Neural progenitor cell (in vitro differentiated cells): ENCODE results near the gene ITPR3. TPM values are rescaled to one million over a fixed set of nuclear protein-coding genes. Genes with fewer than 3 reads are reported as not detected.
A peak's percentile ranks its signal among the peaks of the same experiment; 100 is the strongest.

ENCODE experiments used
- DNase-seq: peaks from one replicate; pipeline ENCODE4 v3.0.0-alpha.2; 2016; ENCODE audit warnings: low spot score
- H2AFZ ChIP-seq: fragments of 200-600 bp; sonication (generic); replicated peaks from 2 replicates; pipeline ENCODE4 v1.6.1; 2016; ENCODE audit warnings: antibody characterized with exemption
- H3F3A ChIP-seq: fragments of 200-600 bp; sonication (generic); 2 replicates; pipeline ENCODE4 v1.6.1; 2016; ENCODE audit warnings: antibody characterized with exemption, low read depth
- H3K27ac ChIP-seq: fragments of 200-600 bp; sonication (generic); 2 replicates; pipeline ENCODE4 v1.5.1; 2016; ENCODE audit warnings: mild to moderate bottlenecking
- H3K27me3 ChIP-seq: fragments of 200-600 bp; sonication (generic); 2 replicates; pipeline ENCODE4 v1.6.1; 2016; ENCODE audit warnings: mild to moderate bottlenecking, moderate library complexity
- H3K36me3 ChIP-seq: fragments of 200-600 bp; sonication (generic); 2 replicates; pipeline ENCODE4 v1.5.1; 2016
- H3K4me1 ChIP-seq: fragments of 200-600 bp; sonication (generic); 2 replicates; pipeline ENCODE4 v1.6.1; 2016; ENCODE audit warnings: mixed run types
- H3K4me2 ChIP-seq: fragments of 200-600 bp; sonication (generic); 2 replicates; pipeline ENCODE4 v1.6.1; 2016
- H3K4me3 ChIP-seq: fragments of 200-600 bp; sonication (generic); 2 replicates; pipeline ENCODE4 v1.5.1; 2016
- H3K79me2 ChIP-seq: fragments of 200-600 bp; sonication (generic); 2 replicates; pipeline ENCODE4 v1.6.1; 2016; ENCODE audit warnings: low read depth
- H3K9ac ChIP-seq: fragments of 200-600 bp; sonication (generic); 2 replicates; pipeline ENCODE4 v1.6.1; 2016
- H3K9me3 ChIP-seq: fragments of 200-600 bp; sonication (generic); 2 replicates; pipeline ENCODE4 v1.5.1; 2016; ENCODE audit warnings: low read depth
- H4K20me1 ChIP-seq: fragments of 200-600 bp; sonication (generic); 2 replicates; pipeline ENCODE4 v1.6.1; 2016; ENCODE audit warnings: low read depth
- H3K27ac Mint-ChIP-seq: 3 replicates; pipeline ENCODE4 v1.8.0; 2021; ENCODE audit warnings: mixed read lengths
- H3K27me3 Mint-ChIP-seq: 2 replicates; pipeline ENCODE4 v1.8.0; 2022; ENCODE audit warnings: low read depth, mild to moderate bottlenecking, inconsistent platforms, moderate library complexity, mixed read lengths; ENCODE audit not compliant: insufficient read depth
- H3K36me3 Mint-ChIP-seq: 3 replicates; pipeline ENCODE4 v1.8.0; 2021; ENCODE audit warnings: mixed read lengths
- H3K4me1 Mint-ChIP-seq: 3 replicates; pipeline ENCODE4 v1.8.0; 2021; ENCODE audit warnings: mixed read lengths
- H3K4me3 Mint-ChIP-seq: 3 replicates; pipeline ENCODE4 v1.8.0; 2021; ENCODE audit warnings: mild to moderate bottlenecking, moderate library complexity, mixed read lengths
- H3K9me3 Mint-ChIP-seq: 3 replicates; pipeline ENCODE4 v1.8.0; 2020; ENCODE audit warnings: mixed read lengths
- CTCF ChIP-seq: fragments of 200-600 bp; sonication (generic); IDR thresholded peaks from 2 replicates; pipeline ENCODE4 v1.5.1; 2017; ENCODE audit warnings: antibody characterized with exemption, mild to moderate bottlenecking
- EZH2 ChIP-seq: fragments of 200-600 bp; sonication (generic); IDR thresholded peaks from 2 replicates; pipeline ENCODE4 v1.6.1; 2017; ENCODE audit warnings: antibody characterized with exemption, mild to moderate bottlenecking, moderate library complexity
- EZH2phosphoT487 ChIP-seq: fragments of 200-600 bp; sonication (generic); IDR thresholded peaks from 2 replicates; pipeline ENCODE4 v1.6.1; 2017; ENCODE audit warnings: antibody characterized with exemption
- total RNA-seq: library from RNA; depleted of rRNA; stranded (reverse); fragments of >200 nt; gene quantifications from 2 replicates; pipeline ENCODE4 v1.2.3, GENCODE V29; 2015; ENCODE audit warnings: low replicate concordance

Gene ITPR3
- total RNA-seq, 1 donor from 2014 or later = 1.5 TPM

GRCh38 chr6:33667072-33667471 is 46.0 kb downstream of the ITPR3 start:
- Histone ChIP-seq H3K9me3 (no peaks in the 10 kb centered on the region), H3K4me2 (no peak overlapping the region), H3K4me3 (no peak overlapping the region), H3K27me3 (no peaks in the 10 kb centered on the region), H3K36me3 (no peaks in the 10 kb centered on the region), H3K27ac (no peak overlapping the region), H3F3A (no peaks in the 10 kb centered on the region), H3K79me2 (no peaks in the 10 kb centered on the region), H4K20me1 (no peaks in the 10 kb centered on the region), H2AFZ (no peak overlapping the region), H3K9ac (no peak overlapping the region), H3K4me1 (no peaks in the 10 kb centered on the region)
- no peaks in the 10 kb centered on the region for H3K27me3 Mint-ChIP-seq
- H3K27ac Mint-ChIP-seq = no peak overlapping the region
- no peaks in the 10 kb centered on the region for H3K9me3 Mint-ChIP-seq
- DNase-seq = no peak
- H3K36me3 Mint-ChIP-seq = no peaks in the 10 kb centered on the region
- TF ChIP-seq EZH2 (no peak), CTCF (no peak), EZH2phosphoT487 (no peak)
- peaks cover 7% of the 10 kb centered on the region for H3K4me1 Mint-ChIP-seq
- H3K4me3 Mint-ChIP-seq = no peak overlapping the region

DNA sequence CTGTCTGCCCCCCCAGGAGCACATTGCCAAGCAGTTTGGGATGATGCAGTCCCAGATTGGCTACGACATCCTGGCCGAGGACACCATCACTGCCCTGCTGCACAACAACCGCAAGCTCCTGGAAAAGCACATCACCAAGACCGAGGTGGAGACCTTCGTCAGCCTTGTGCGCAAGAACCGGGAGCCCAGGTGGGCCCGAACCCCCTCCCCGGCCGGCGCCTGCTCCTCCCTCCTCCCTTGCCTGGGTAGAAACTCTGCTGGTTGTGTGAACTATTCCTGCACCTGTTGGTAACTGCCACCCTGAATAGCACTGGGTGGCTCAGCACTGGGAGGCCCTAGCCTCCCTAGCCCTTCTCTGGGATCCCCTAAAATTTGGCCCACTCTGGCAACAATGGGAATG is 46.7 kb downstream of the ITPR3 start:
- Histone ChIP-seq H3K9me3 (no peaks in the 10 kb centered on the region), H3K27me3 (no peaks in the 10 kb centered on the region), H3K79me2 (no peaks in the 10 kb centered on the region), H4K20me1 (no peaks in the 10 kb centered on the region), H3F3A (no peaks in the 10 kb centered on the region), H3K4me1 (no peaks in the 10 kb centered on the region), H3K27ac (no peak overlapping the region), H3K4me3 (no peak overlapping the region), H3K4me2 (no peak overlapping the region), H3K36me3 (no peaks in the 10 kb centered on the region), H2AFZ (no peak overlapping the region), H3K9ac (no peak overlapping the region)
- Mint-ChIP-seq H3K36me3 (no peaks in the 10 kb centered on the region), H3K9me3 (no peaks in the 10 kb centered on the region), H3K27ac (no peak overlapping the region), H3K4me3 (peak overlapping the region; percentile 24), H3K4me1 (peaks cover 7% of the 10 kb centered on the region), H3K27me3 (peaks cover 3% of the 10 kb centered on the region)
- TF ChIP-seq EZH2phosphoT487 (no peak), CTCF (no peak), EZH2 (no peak)
- DNase-seq = no peak

GRCh38 chr6:33668328-33668727 is 47.2 kb downstream of the ITPR3 start:
- Mint-ChIP-seq H3K27ac (no peak overlapping the region), H3K36me3 (no peaks in the 10 kb centered on the region)

More at GRCh38 chr6:33668328-33668727, 47.2 kb downstream of the ITPR3 start:
- Histone ChIP-seq H2AFZ (no peak overlapping the region), H3K9me3 (no peaks in the 10 kb centered on the region), H3K27me3 (no peaks in the 10 kb centered on the region), H3K4me3 (no peak overlapping the region), H3K4me2 (no peak overlapping the region), H3K4me1 (peaks cover 4% of the 10 kb centered on the region), H3K79me2 (no peaks in the 10 kb centered on the region), H3K36me3 (no peaks in the 10 kb centered on the region), H3F3A (no peaks in the 10 kb centered on the region), H4K20me1 (no peaks in the 10 kb centered on the region), H3K9ac (no peak overlapping the region), H3K27ac (no peak overlapping the region)
- Mint-ChIP-seq H3K9me3 (no peaks in the 10 kb centered on the region), H3K4me1 (peaks cover 11% of the 10 kb centered on the region), H3K4me3 (no peak overlapping the region), H3K27me3 (peaks cover 3% of the 10 kb centered on the region)
- TF ChIP-seq EZH2phosphoT487 = no peak
- TF ChIP-seq EZH2 = no peak
- no peak for TF ChIP-seq CTCF
- DNase-seq = no peak
